Esophagus mucosa (tissue), 1 donor: Measurements from ENCODE around the gene PRDM2. TPM values are rescaled to one million over a fixed set of nuclear protein-coding genes. Genes with fewer than 3 reads are reported as not detected.
"Not testable (repeated sequence)": the region's sequence is repeated elsewhere in the genome, so short reads cannot be mapped to it uniquely, and the experiment has no call there.

Experiments
- ATAC-seq: fragments of 200-7000 bp; cut with Tn5 transposase; one replicate; pipeline ENCODE4 v1.9.1; 2020
- total RNA-seq: library from RNA; stranded (reverse); gene quantifications from one replicate; pipeline ENCODE4 v1.2.4, GENCODE V29; 2023
- donor health status: DM: yes; HTN: yes; CAD: no.

Gene PRDM2, protein sequence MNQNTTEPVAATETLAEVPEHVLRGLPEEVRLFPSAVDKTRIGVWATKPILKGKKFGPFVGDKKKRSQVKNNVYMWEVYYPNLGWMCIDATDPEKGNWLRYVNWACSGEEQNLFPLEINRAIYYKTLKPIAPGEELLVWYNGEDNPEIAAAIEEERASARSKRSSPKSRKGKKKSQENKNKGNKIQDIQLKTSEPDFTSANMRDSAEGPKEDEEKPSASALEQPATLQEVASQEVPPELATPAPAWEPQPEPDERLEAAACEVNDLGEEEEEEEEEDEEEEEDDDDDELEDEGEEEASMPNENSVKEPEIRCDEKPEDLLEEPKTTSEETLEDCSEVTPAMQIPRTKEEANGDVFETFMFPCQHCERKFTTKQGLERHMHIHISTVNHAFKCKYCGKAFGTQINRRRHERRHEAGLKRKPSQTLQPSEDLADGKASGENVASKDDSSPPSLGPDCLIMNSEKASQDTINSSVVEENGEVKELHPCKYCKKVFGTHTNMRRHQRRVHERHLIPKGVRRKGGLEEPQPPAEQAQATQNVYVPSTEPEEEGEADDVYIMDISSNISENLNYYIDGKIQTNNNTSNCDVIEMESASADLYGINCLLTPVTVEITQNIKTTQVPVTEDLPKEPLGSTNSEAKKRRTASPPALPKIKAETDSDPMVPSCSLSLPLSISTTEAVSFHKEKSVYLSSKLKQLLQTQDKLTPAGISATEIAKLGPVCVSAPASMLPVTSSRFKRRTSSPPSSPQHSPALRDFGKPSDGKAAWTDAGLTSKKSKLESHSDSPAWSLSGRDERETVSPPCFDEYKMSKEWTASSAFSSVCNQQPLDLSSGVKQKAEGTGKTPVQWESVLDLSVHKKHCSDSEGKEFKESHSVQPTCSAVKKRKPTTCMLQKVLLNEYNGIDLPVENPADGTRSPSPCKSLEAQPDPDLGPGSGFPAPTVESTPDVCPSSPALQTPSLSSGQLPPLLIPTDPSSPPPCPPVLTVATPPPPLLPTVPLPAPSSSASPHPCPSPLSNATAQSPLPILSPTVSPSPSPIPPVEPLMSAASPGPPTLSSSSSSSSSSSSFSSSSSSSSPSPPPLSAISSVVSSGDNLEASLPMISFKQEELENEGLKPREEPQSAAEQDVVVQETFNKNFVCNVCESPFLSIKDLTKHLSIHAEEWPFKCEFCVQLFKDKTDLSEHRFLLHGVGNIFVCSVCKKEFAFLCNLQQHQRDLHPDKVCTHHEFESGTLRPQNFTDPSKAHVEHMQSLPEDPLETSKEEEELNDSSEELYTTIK (N-terminal part only)
- total RNA-seq: 24.7 TPM

DNA sequence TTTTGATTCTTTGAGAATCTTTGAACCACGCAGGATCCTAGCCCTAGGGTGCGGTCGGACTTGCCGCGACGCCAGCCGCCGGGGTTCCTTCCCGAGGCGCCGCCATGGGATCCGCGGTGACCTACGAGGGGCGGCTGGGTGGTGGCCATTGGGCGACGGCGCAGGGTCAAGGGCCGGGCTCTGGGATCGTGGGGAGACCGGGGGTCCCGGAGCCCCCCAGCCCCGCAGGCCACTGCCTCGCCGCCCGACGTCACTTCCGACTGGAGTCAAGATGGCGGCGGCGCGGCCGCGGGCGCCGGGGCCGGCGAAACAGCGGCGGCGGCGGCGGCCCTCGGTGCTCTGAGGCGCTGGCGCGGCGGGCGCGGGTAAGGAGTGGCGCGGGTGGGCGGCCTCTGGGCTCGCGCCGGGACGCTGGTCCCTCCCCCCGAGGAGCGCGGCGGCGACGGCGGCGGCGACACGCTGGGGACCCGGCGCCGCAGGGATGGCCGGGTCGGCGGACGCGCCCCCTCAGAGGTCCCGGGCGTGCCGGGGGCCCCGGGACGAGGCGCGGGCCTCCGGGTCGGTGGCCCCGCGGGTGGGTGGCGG is at the start of gene PRDM2:
Gene PRDM2 (plus strand): TSS at position 253 of the 585 bp plus-strand sequence. CDS start 15,418 bp downstream, outside the sequence.
- ATAC-seq: peak; percentile 51

DNA sequence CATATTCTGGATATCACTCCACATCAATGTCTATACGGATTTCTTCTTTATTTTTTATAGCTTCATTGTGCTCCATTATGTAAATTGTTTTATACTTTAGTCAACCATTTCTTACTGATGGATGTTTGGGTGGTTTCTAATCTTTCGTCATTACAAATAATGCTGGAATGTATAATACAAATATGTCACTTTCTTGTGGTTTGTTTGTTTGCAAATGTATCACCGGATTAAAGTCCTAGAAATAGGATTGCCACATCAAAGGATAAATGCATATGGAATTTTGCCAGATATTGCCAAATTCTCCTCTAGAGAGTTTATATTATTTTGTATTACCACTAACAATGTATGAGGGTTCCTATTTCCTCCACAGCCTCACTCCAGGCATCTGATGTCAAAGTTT is 48.7 kb upstream of the PRDM2 start:
- ATAC-seq: peak; percentile 56

DNA sequence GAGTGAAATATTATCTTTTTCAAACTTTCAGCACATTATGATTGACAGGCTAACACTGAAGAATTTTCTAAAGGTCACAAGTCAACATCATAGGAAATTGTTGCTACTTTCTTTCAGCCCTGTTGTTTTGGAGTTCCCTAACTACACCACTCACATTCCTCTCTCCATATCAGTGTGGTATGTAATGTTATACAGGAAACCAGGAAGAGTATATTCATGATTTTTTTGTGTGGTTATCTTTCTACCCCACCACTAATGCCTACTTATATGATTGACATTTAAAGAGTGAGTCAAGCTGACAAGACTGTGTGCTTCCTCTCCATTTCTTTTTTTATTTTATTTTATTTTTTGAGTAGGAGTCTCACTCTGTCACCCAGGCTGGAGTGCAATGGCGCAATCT is 47.8 kb upstream of the PRDM2 start:
- ATAC-seq: no peak

DNA sequence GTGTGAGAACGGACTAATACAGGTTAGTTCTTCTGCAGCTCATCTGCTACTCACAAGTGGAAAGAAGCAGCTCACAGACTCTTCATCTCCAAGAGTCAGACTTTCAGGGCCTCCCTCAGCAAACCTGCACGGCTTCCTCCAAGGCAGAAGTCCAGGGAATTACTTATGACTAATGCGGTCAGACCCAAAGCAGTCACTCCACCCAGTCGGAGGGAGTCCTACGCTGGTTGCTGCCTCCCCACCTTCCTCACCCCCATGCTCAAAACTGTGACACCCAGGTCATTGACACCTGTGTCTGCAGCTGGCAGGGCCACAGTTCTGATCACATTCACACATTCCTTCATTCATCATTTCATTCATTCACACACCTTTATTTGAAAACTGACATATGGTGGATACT is 38.4 kb upstream of the PRDM2 start:
- peak; percentile 30 for ATAC-seq

DNA sequence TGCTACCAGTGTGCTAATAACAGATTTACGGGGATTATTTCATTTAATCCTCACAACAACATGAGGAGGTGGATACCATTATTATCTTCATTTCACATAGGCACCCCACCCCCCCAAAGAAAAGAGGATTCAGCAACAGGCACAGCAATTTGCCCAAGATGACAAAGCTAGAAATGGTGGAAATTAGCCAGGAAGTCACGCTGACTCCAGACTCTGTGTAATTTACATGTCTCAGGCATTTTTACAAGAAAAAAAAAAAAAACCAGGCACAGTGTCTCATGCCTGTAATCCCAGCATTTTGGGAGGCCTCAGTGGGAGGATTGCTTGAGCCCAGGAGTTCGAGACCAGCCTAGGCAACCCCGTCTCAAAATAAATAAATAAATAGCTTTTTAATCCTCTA is 37.5 kb upstream of the PRDM2 start:
- no peak for ATAC-seq

DNA sequence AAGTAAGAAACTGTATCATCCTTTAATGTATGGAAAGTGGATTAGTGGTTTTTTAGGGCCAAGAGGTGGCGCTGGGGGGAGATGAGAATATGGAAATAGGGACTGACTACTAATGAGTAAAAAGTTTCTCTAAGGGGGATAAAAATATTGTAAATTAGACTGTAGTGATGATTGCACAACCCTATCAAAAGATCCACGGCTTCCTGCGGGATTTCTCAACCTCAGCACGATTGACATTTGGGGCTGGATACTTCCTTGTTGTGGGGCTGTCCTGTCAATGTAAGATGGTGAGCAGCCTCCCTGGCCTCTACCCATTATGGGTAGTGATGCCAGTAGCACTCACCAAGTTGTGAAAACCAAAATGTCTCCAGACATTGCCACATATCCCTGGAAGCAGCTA is 36.0 kb upstream of the PRDM2 start:
- ATAC-seq: peak; percentile 30

DNA sequence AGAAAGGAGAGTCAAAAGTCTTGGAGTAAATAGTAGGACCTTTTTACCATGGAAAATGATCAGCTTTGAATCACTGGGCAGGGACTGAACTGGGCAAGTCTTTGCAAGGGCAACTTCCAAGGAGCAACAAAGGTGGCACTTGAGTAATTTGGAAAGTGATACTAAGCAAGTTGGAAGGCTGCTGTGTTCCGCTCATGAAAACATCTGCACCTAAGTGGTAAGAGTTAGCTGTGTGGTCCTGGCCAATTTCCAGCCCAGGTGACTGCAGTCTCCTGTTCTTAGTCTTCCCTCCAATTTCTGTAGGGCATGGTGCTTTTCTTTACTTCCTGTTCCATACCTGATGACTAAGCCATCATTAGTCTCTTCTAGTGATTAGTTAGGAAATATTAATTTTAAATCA is 35.5 kb upstream of the PRDM2 start:
- peak; percentile 82 for ATAC-seq

DNA sequence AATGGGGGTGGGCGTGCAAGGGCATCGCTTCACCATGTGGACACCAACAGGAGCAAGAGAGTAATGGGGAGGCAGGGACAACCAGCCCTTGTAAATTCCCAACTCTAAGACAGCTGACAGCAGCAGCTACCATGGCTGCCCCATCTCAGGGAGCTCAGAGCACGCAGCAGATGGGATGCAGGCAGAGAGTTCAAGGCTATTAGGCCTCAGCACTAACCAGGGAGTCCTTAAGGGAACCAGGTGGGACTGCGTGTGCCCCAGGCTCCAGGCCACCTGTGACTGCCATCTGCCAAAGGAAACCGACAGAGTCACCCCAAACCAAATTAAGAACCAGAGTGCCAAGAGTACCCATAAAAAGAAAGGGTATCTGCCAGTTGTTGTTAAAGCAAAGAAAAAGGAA is 33.7 kb upstream of the PRDM2 start:
- no peak for ATAC-seq

DNA sequence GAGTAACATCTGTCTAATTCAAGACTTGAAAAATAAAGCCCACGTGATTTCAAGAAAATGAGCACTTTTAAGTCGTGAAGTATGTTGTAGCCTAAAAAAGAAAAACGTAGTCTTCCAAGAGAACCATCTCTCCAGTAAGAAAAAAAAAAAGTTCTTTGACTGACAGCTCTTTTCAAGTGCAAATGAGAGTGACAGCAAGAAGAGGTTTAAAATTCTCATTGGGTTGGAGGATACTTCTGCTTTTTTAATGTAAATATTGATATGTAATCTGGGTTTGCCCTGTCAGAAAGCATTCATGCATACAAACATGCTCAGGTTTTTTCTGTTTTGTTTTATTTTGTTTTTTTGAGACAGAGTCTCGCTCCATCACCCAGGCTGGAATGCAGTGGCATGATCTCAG is 32.3 kb upstream of the PRDM2 start:
- ATAC-seq: no peak

DNA sequence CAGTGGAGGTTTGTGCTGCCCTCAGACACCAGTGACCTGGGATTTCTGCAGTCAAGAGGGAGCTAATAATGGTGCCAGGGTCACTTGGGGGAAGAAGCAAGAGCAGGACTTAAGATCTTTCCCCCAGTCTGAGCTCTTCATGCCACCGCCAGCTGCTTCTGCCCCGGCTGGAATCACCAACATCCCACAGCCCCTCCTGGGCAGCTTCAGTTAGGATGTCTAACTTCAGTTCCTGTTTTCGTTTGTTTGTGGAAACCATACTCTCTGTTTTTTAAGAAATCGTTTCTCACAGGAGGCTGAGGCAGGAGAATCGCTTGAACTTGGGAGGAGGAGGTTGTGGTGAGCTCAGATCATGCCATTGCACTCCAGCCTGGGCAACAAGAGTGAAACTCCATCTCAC is 25.6 kb upstream of the PRDM2 start:
- ATAC-seq: no peak

DNA sequence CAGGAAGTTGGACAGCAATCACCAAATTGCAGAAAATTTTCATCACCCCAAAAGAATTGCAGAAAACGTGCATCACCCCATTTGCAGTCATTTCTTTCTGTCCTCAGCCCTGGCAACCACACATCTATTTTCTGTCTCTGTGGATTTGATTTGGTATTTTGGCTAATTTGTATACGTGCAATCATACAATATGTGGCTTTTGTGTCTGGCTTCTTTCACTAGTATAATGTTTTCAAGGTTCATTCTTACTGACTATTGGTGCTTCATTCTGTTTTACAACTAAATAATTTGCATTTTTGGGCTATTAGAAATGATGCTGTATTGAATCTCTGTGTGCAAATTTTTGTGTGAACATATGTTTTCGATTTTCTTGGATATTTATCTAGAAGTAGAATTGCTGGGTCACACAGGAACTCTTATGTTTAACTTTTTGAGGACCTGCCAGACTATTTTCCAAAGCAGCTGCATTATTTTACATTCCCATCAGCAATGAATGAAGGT is 24.8 kb upstream of the PRDM2 start:
- no peak for ATAC-seq

DNA sequence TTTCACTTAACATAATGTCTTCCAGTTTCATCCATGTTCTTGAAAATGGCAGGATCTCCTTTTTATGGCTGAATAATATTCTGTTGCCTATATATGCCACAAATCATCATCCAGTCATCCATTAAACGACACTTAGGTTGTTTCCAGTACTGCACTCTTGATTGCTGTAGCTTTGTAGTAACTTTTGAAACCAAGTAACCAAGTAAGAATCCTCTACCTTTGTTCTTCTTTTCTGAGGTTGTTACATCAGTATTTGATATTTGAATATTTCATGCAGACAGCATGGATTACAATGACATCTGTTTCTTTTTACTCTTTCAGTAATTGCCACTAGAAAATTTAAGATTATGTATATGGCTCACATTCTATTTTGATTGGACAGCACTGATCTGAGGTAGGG is 22.1 kb upstream of the PRDM2 start:
- no peak for ATAC-seq

DNA sequence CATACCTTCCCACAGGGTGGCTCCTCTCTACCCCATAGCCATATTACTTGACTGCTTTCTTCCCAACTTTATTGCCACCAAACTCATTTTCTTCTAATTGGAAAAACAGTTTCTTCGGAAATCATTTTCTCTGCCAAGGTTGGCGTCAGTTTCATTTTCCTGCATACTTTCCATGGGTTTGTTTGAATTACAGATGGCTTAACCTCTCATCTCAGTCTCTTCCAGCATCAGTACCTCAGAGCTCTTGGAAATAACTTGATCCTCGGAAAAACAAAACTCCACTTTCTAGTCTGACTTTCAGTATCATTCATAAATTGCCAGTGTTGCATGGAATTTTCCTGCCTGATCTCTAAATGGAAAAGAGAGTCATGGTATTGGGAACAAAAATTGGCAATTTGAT is 20.3 kb upstream of the PRDM2 start:
- no peak for ATAC-seq

DNA sequence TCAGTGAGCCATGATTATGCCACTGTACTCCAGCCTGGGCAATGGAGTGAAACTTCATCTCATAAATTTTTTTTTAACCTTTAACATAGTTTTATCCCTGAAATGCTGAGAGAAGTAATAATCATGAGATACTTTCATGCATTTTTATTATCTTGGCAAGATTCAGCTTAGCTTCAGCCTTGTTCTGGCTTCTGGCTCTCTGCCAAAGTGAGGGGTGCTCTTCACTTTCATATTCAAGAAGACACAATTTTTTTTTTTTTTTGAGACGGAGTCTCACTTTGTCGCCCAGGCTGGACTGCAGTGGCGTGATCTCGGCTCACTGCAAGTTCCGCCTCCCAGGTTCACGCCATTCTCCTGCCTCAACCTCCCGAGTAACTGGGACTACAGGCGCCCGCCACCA is 19.4 kb upstream of the PRDM2 start:
- ATAC-seq: not testable (repeated sequence)

DNA sequence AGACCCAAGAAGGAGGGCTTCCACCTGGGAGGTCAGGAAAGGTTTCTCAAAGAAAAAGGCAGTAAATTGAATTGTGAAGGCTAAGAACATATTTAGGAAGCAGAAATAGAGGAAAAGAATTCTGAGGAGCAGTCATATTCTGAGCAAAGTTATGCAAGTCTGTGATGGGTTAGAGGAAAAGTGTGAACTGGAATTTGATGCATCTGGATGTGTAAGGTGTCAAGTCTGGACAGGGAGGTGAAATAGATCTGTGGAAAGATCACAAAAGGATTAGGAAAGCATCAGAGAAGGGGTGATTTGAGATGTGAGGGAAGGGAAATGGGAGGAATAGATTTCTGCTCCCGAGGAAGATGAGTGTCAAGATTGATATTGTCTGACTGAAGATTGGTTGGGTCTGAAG is 18.1 kb upstream of the PRDM2 start:
- no peak for ATAC-seq

DNA sequence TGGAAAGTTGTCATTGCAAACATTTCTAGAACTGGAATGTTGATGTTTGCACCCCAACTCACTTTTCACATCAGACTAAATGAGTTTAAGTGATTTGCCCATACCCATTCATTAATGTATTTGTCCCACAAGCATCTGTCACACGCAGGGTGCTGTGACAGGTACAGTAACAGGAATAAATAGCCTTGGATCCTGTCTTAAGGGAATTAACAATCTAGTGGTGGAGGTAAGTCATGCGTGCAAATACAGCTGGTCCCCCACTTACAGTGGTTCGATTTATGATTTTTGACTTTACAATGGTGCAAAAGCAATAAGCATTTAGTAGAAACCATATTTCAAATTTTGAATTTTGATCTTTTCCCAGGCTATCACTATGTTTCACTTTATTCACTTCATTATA is 17.5 kb upstream of the PRDM2 start:
- ATAC-seq: no peak

DNA sequence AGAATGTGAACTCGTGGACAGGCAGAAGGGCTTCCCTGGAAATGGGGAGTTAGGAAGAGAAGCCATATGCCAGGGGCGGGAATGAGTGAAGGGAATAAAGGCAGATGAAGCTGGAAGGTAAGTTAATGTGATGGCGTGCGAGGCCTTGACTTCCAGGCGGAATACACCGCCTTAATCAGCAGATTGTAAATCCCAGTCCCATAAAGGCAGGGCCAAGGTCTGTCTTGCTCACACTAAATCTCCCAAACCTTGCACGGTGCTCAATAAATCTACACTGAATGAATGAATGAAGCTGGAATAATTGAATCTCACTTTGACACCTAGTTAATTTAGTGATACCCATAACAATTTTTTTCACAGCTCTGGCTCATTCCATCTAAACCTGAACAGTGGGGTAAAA is 16.8 kb upstream of the PRDM2 start:
- no peak for ATAC-seq

DNA sequence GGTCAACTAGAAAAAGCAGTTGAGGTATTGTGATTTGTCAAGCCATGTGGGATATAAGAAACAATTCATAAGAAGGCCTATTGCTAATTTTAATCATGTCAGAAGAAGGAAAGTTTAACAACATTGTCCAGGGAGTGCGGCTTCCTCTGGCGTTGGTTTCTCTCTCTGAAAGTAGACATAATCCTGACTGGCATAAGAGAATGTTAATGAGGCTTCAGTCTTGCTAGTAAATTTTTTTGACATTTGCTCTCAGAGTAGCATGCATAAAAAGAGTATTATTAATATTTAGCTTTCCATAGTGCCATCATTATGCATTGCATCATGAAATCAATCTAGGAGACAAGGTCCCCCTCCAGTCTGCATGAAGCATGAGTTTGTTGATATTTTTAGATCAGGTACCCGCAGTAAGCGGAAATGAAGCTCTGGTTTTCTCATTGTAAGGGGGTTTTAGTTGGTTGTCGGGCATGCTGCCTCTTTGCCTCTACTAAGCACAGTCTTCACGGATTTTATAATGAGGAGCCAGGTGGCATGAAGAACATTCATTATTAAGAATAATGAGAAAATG is 12.8 kb upstream of the PRDM2 start:
- ATAC-seq: no peak

DNA sequence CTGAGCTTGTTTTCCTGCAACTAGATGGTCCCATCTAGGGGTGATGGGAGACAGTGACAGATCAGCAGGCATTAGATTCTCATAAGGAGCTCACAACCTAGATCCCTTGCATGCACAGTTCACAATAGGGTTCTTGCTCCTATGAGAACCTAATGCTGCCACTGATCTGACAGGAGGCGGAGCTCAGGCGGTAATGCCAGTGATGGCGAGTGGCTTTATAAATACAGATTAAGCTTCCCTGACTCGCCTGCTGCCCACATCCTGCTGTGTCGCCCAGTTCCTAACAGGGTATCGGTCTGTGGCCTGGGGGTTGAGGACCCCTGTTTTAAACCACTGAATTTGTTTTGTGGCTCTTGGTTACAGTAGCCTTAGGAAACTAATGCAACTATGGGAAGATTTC is 6.9 kb upstream of the PRDM2 start:
- not testable (repeated sequence) for ATAC-seq

DNA sequence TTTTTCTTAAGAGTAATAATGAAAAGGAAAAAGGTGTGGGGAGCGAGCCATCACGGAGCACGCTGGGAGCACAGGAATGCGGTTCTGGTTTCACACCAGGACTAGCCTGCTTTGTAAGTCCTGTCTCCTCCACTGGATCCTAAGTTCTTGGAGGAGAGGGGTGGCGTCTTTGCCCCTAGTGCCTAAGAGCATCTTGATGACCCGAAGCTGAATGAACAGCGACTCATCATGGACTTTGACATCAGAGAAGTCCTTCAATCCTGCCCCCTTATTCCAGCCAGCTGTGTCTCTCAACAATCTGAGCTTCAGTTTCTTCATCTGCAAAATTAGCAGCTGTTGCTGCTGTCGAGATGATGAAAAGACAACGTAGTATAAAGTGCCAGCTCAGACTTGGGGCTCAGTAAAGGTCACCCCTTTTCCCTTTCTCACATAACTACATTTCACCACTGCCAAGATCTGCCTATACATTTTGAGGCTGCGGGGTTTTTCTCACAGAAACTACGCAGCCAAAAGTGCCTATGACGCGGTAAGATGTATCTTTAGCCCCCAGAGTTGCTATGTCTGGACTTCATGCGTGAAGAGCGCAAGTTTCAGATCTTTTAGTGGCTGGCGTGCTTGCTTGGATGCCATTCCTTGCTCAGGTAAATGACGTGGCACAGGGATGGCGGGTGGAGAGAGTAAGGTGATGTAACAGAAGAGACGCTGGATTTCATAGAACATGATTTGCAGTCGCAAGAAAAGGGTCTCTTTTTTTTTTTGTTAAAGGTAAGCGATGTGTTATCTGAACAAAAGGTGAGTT is 4.9 kb upstream of the PRDM2 start:
- no peak for ATAC-seq

DNA sequence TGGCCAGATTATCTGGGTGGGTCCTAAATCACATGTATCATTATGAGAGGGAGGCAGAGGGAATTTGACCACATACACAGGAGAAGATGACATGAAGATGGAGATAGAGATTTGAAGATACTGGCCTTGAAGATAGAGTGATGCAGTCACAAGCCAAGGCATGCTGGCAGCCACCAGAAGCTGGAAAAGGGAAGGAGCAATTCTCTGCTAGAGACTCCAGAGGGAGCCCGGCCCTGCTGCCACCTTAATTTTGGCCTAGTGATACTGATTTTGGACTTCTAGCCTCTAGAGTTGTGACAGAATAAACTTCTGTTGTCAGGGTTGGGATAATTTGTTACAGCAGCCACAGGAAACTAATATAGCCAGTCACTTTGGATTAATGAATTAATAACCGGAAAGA is 2.2 kb upstream of the PRDM2 start:
- no peak for ATAC-seq
